GM19023 (cell line): Measurements from ENCODE around the gene MRI1.
"Not testable (repeated sequence)": the region's sequence is repeated elsewhere in the genome, so short reads cannot be mapped to it uniquely, and the experiment has no call there.

Experiments
- ATAC-seq: cut with Tn5 transposase; IDR thresholded peaks from one replicate; pipeline ENCODE4 v1.9.1; 2021; ENCODE audit warnings: mild to moderate bottlenecking, moderate library complexity; ENCODE audit not compliant: unreplicated experiment

The MRI1 gene

GRCh38 chr19:13788991-13789390 lies 24.7 kb downstream of the MRI1 start:
- ATAC-seq, result no peak

- no peak for ATAC-seq
Observed at GRCh38 chr19:13790354-13790753, 26.0 kb downstream of the MRI1 start.

- not testable (repeated sequence) for ATAC-seq
Observed at GRCh38 chr19:13793317-13793716, 29.0 kb downstream of the MRI1 start.

GRCh38 chr19:13794398-13794756 lies 30.1 kb downstream of the MRI1 start:
- ATAC-seq, result no peak

- ATAC-seq, result peak; percentile 90
Observed at GRCh38 chr19:13794757-13795589, 30.7 kb downstream of the MRI1 start, which contains the start of gene ZSWIM4. Gene ZSWIM4, plus strand, starts transcription at chr19:13795443. Its CDS starts 206 bp downstream, at chr19:13795649.

GRCh38 chr19:13795595-13796300 lies 31.4 kb downstream of the MRI1 start:
- ATAC-seq, result peak; percentile 24

- no peak for ATAC-seq
Observed at GRCh38 chr19:13796301-13797057, 32.2 kb downstream of the MRI1 start.

GRCh38 chr19:13797058-13797440 lies 32.7 kb downstream of the MRI1 start:
- no peak for ATAC-seq

- ATAC-seq, result no peak
Observed at GRCh38 chr19:13797870-13798269, 33.5 kb downstream of the MRI1 start.

GRCh38 chr19:13799669-13800068 lies 35.3 kb downstream of the MRI1 start:
- ATAC-seq, result no peak

GRCh38 chr19:13803038-13803437 lies 38.7 kb downstream of the MRI1 start:
- no peak for ATAC-seq

- ATAC-seq, result no peak
Observed at GRCh38 chr19:13804830-13805683, 40.7 kb downstream of the MRI1 start.

GRCh38 chr19:13806728-13807127 lies 42.4 kb downstream of the MRI1 start:
- ATAC-seq, result no peak

GRCh38 chr19:13807421-13808021 lies 43.2 kb downstream of the MRI1 start:
- no peak for ATAC-seq

GRCh38 chr19:13808856-13809255 lies 44.5 kb downstream of the MRI1 start:
- ATAC-seq, result no peak

GRCh38 chr19:13812544-13812943 lies 48.2 kb downstream of the MRI1 start:
- no peak for ATAC-seq

- ATAC-seq, result no peak
Observed at GRCh38 chr19:13813147-13813546, 48.8 kb downstream of the MRI1 start.

- no peak for ATAC-seq
Observed at GRCh38 chr19:13814550-13814949, 50.2 kb downstream of the MRI1 start.

- no peak for ATAC-seq
Observed at GRCh38 chr19:13817018-13817614, 52.8 kb downstream of the MRI1 start.
